Measurements from ENCODE around the gene SYNE2.
"Not testable (repeated sequence)": the region's sequence is repeated elsewhere in the genome, so short reads cannot be mapped to it uniquely, and the experiment has no call there.

SYNE2 gene

GRCh38 chr14:64197996-64198395 is 345.2 kb downstream of the SYNE2 start:
- Mint-ChIP-seq H3K9me3 (no peaks in the 10 kb centered on the region), H3K27ac (peak overlapping the region in 1 of 2 donors; percentile 65), H3K4me1 (peaks cover 32% of the 10 kb centered on the region), H3K27me3 (no peaks in the 10 kb centered on the region), H3K4me3 (no peak overlapping the region)
- DNase-seq (no peak), ATAC-seq (no peak)

- DNase-seq: no peak
- Mint-ChIP-seq H3K27me3 (no peaks in the 10 kb centered on the region), H3K4me1 (peaks cover 32% of the 10 kb centered on the region), H3K27ac (no peak overlapping the region), H3K9me3 (no peaks in the 10 kb centered on the region), H3K4me3 (no peak overlapping the region)
- ATAC-seq: no peak
These were observed 345.7 kb downstream of the SYNE2 start for GRCh38 chr14:64198486-64198885.

DNA sequence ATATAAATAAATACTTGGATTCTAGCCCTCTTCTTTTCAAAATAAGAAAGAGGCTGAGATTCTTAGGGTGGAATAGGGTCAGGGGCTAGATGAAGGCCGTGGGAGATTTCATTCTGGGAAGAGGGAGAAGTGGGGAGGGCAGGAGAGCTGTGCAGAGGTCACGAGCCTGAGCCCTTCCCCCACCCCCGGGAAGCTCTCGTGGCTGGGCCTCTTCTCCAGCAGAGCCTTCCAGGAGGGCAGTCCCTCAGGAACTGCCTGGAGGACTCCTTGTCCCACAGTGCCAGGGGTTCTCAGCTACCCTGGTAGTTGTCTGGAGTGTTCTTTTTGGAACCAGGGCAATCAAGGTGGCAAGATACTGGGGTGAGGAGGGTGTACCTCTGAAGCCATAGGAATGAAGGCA is 347.4 kb downstream of the SYNE2 start:
- ATAC-seq (no peak), DNase-seq (no peak)
- Mint-ChIP-seq H3K4me3 (no peak overlapping the region), H3K4me1 (peaks cover 21% of the 10 kb centered on the region), H3K27ac (no peak overlapping the region), H3K27me3 (no peaks in the 10 kb centered on the region), H3K9me3 (no peaks in the 10 kb centered on the region)

GRCh38 chr14:64201296-64201695 is 348.5 kb downstream of the SYNE2 start:
- H3K4me3 Mint-ChIP-seq: no peak overlapping the region
- ATAC-seq (no peak), DNase-seq (no peak)
- no peaks in the 10 kb centered on the region for H3K9me3 Mint-ChIP-seq
- H3K4me1 Mint-ChIP-seq: peaks cover 11% of the 10 kb centered on the region
- H3K27ac Mint-ChIP-seq: no peak overlapping the region
- no peaks in the 10 kb centered on the region for H3K27me3 Mint-ChIP-seq

GRCh38 chr14:64201921-64202545 is 349.2 kb downstream of the SYNE2 start:
- no peaks in the 10 kb centered on the region for H3K27me3 Mint-ChIP-seq
- H3K27ac Mint-ChIP-seq: no peak overlapping the region
- peaks cover 3% of the 10 kb centered on the region for H3K4me1 Mint-ChIP-seq
- H3K9me3 Mint-ChIP-seq: no peaks in the 10 kb centered on the region
- no peak overlapping the region for H3K4me3 Mint-ChIP-seq
- no peak for ATAC-seq
- no peak for DNase-seq

DNA sequence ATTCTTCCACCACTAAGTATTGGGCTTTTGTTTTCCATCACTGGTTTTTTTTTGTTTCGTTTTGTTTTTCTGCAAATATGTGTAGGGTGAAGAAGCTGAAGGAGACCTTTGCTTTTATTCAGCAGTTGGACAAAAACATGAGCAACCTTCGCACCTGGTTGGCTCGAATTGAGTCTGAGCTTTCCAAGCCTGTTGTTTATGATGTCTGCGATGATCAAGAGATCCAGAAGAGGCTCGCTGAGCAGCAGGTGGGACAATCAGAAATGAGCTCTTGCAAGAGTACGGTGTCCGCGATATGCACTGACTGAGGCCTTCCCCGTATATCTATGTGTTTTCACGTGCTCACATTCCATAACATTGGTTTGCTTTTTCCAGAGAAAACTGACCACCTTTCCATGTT is 349.9 kb downstream of the SYNE2 start:
- H3K4me1 Mint-ChIP-seq: no peaks in the 10 kb centered on the region
- ATAC-seq: no peak
- DNase-seq: no peak
- no peaks in the 10 kb centered on the region for H3K9me3 Mint-ChIP-seq
- no peak overlapping the region for H3K27ac Mint-ChIP-seq
- H3K27me3 Mint-ChIP-seq: no peaks in the 10 kb centered on the region
- H3K4me3 Mint-ChIP-seq: no peak overlapping the region

GRCh38 chr14:64203366-64204006 is 350.7 kb downstream of the SYNE2 start:
- no peak for ATAC-seq
- H3K27ac Mint-ChIP-seq: no peak overlapping the region

DNA sequence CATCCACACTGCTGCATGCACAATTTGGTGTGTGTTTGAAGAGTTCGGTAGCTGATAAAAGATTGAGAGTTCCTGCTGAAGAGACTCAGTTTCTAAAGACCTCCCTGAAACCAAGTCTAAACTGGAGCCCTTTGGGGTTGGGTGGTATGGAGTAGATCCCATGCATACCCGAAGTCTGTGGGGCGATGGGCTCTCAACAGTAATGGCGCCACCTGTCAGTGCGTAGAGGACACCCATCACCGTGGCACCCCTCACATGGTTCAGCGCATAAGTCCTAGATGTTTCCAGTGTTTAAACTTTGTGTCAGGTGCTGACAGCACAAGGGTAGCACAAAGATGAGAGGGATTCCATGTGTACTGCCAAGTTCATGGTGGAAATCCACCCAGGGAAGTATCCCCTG is 355.5 kb downstream of the SYNE2 start:
- DNase-seq (no peak), ATAC-seq (no peak)

More at GRCh38 chr14:64203366-64204006, 350.7 kb downstream of the SYNE2 start:
- H3K9me3 Mint-ChIP-seq: no peaks in the 10 kb centered on the region
- no peak overlapping the region for H3K4me3 Mint-ChIP-seq
- H3K4me1 Mint-ChIP-seq: no peaks in the 10 kb centered on the region
- DNase-seq: no peak
- H3K27me3 Mint-ChIP-seq: no peaks in the 10 kb centered on the region

DNA sequence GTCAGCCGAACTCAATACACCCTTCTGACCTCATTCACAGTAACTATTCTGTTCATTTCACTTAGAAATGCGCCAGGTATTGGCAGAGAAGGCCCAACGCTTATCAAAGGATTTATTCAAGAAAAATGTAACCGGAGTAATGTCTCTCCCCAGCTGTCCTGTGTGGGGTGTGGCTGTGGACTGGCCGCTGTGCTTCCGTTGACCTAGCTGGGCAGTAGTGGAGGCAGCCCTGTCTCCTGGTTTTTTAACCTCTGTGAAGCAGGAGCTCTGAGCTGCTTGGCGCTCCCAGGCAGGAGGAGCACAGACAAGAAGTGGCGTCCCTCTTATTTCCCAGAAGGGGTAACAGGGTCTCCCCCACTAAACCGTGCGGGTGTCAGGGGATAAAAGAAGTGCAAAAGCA is 356.2 kb downstream of the SYNE2 start:
- H3K27ac Mint-ChIP-seq: no peak overlapping the region
- no peaks in the 10 kb centered on the region for H3K27me3 Mint-ChIP-seq
- no peak for DNase-seq
- no peaks in the 10 kb centered on the region for H3K9me3 Mint-ChIP-seq
- H3K4me1 Mint-ChIP-seq: no peaks in the 10 kb centered on the region
- no peak overlapping the region for H3K4me3 Mint-ChIP-seq
- ATAC-seq: no peak

More for the DNA sequence above, 355.5 kb downstream of the SYNE2 start:
- Mint-ChIP-seq H3K27me3 (no peaks in the 10 kb centered on the region), H3K9me3 (no peaks in the 10 kb centered on the region), H3K4me1 (no peaks in the 10 kb centered on the region), H3K4me3 (no peak overlapping the region), H3K27ac (no peak overlapping the region)

DNA sequence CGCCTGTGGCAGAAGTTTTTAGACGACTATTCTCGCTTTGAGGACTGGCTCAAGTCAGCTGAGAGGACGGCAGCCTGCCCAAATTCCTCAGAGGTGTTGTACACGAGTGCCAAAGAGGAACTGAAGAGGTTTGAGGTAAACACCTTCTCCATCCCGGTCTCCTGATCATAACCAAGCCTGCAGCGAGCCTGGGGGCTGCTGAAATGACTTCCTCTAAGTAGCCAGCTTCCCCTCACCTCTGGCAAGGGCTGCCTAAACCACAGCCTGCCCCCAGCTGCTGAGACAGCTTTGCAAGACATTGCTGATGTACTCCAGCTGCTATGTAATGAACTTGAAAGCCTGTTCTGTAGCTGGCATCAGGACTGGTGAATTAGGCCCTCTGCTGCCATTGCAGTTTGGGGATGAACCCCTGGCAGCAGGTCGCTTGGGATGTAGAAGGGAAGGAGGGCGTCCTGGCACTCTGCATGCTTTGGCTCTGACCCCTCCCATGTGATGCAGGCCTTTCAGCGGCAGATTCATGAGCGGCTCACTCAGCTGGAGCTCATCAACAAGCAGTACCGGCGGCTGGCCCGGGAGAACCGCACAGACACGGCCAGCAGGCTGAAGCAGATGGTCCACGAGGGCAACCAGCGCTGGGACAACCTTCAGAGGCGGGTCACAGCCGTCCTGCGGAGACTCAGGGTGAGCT is 356.8 kb downstream of the SYNE2 start:
- ATAC-seq: no peak
- Mint-ChIP-seq H3K4me1 (no peaks in the 10 kb centered on the region), H3K27ac (no peak overlapping the region), H3K4me3 (no peak overlapping the region), H3K27me3 (no peaks in the 10 kb centered on the region), H3K9me3 (no peaks in the 10 kb centered on the region)
- DNase-seq: no peak

- Mint-ChIP-seq H3K4me1 (no peaks in the 10 kb centered on the region), H3K27ac (no peak overlapping the region), H3K4me3 (no peak overlapping the region), H3K27me3 (no peaks in the 10 kb centered on the region), H3K9me3 (no peaks in the 10 kb centered on the region)
- DNase-seq: no peak
- no peak for ATAC-seq
These were observed 357.4 kb downstream of the SYNE2 start for GRCh38 chr14:64210216-64210615.

DNA sequence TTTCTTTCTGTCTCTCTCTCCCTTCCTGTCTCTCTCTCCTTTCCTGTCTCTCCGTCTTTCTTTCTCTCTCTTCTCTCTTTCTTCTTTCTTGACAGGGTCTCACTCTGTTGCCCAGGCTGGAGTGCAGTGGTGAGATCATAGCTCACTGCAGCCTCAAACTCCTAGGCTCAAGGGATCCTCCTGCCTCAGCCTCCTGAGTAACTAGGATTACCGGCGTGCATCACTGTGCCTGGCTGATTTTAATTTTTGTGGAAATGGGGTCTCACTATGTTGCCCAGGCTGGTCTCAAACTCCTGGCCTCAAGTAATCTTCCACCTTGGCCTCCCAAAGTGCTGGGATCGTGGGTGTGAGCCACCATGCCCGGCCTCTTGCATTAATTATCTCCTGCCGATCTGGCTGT is 358.1 kb downstream of the SYNE2 start:
- not testable (repeated sequence) for DNase-seq, H3K4me3 Mint-ChIP-seq, H3K4me1 Mint-ChIP-seq, ATAC-seq, H3K27me3 Mint-ChIP-seq, H3K9me3 Mint-ChIP-seq, H3K27ac Mint-ChIP-seq

- ATAC-seq (no peak), DNase-seq (no peak)
- Mint-ChIP-seq H3K27ac (no peak overlapping the region), H3K27me3 (no peaks in the 10 kb centered on the region), H3K9me3 (no peaks in the 10 kb centered on the region), H3K4me1 (no peaks in the 10 kb centered on the region), H3K4me3 (no peak overlapping the region)
These were observed 359.9 kb downstream of the SYNE2 start for GRCh38 chr14:64212666-64213065.

GRCh38 chr14:64213086-64213485 is 360.3 kb downstream of the SYNE2 start:
- peak overlapping the region in 1 of 2 donors; percentile 81 for H3K27ac Mint-ChIP-seq
- no peak for DNase-seq
- no peaks in the 10 kb centered on the region for H3K9me3 Mint-ChIP-seq
- ATAC-seq: no peak
- H3K4me3 Mint-ChIP-seq: no peak overlapping the region
- H3K4me1 Mint-ChIP-seq: no peaks in the 10 kb centered on the region
- H3K27me3 Mint-ChIP-seq: no peaks in the 10 kb centered on the region

GRCh38 chr14:64213853-64214570 is 361.2 kb downstream of the SYNE2 start:
- H3K27ac Mint-ChIP-seq: no peak overlapping the region
- H3K4me3 Mint-ChIP-seq: no peak overlapping the region
- no peaks in the 10 kb centered on the region for H3K27me3 Mint-ChIP-seq
- no peaks in the 10 kb centered on the region for H3K9me3 Mint-ChIP-seq
- no peak for DNase-seq
- H3K4me1 Mint-ChIP-seq: no peaks in the 10 kb centered on the region
- no peak for ATAC-seq

- no peak overlapping the region for H3K4me3 Mint-ChIP-seq
- DNase-seq: no peak
- H3K27me3 Mint-ChIP-seq: no peaks in the 10 kb centered on the region
- no peaks in the 10 kb centered on the region for H3K9me3 Mint-ChIP-seq
- H3K4me1 Mint-ChIP-seq: no peaks in the 10 kb centered on the region
- no peak for ATAC-seq
- peak overlapping the region in 1 of 2 donors; percentile 22 for H3K27ac Mint-ChIP-seq
These were observed 362.5 kb downstream of the SYNE2 start for GRCh38 chr14:64215274-64215673.

Measured in stimulated activated naive CD8-positive, alpha-beta T cell treated with anti-CD3 and anti-CD28 coated beads, Interleukin-15, amount 100 ng/mL, for 72 hours (primary cell).